MM.1S (cell line): ENCODE results near the gene ATP8B3.

Source experiments
- EZH2phosphoT487 ChIP-seq: fragments of 300-600 bp; sonication (generic); IDR thresholded peaks from 2 replicates; pipeline ENCODE4 v1.6.1; 2018; ENCODE audit warnings: antibody characterized with exemption, low read length
- TF ChIP-seq, protein P1 (sequence below): fragments of 300-600 bp; sonication (generic); IDR thresholded peaks from 2 replicates; pipeline ENCODE4 v1.5.1; 2016; ENCODE audit warnings: antibody characterized with exemption, low read length, mixed read lengths

DNA sequence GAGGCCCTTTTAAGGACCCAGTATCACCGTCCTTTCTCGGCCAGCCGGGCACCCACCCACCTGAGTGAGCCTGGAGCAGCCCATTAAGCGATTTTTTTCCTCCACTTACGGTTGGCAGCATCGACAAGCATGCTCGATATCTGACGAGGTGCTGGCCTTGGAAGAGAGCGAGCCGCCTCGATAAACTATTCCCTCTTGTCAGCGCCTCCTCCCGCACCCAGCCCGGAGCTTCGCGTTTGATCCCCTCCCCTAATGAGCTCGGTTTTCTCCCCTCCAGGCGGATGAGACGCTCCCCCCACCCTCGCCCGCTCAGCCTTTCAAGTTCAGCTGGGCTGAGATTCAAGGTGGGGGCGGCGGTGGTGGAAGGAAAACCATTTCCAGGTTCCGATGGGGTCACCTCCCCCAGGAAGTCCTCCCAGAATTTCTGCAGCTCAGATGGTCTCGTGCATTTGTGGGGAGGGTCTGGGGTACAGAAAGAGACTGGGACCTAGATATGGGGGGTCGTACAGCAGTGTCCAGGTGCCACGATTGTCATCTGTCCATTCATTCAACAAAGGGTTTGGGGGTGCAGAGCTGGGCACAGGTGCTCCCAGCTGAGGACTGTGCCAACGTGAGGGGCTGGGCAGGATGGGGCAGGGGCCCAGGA lies 77.6 kb downstream of the ATP8B3 start:
- TF ChIP-seq, protein P1, sequence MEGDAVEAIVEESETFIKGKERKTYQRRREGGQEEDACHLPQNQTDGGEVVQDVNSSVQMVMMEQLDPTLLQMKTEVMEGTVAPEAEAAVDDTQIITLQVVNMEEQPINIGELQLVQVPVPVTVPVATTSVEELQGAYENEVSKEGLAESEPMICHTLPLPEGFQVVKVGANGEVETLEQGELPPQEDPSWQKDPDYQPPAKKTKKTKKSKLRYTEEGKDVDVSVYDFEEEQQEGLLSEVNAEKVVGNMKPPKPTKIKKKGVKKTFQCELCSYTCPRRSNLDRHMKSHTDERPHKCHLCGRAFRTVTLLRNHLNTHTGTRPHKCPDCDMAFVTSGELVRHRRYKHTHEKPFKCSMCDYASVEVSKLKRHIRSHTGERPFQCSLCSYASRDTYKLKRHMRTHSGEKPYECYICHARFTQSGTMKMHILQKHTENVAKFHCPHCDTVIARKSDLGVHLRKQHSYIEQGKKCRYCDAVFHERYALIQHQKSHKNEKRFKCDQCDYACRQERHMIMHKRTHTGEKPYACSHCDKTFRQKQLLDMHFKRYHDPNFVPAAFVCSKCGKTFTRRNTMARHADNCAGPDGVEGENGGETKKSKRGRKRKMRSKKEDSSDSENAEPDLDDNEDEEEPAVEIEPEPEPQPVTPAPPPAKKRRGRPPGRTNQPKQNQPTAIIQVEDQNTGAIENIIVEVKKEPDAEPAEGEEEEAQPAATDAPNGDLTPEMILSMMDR, result no peak
- no peak for TF ChIP-seq EZH2phosphoT487
